ENCODE results near the gene TRMT1L.
"Not testable (repeated sequence)": the region's sequence is repeated elsewhere in the genome, so short reads cannot be mapped to it uniquely, and the experiment has no call there.

Gene TRMT1L

GRCh38 chr1:185156854-185157598 is at the start of gene TRMT1L, which contains the start of gene SWT1:
Gene TRMT1L, minus strand, starts transcription at chr1:185156953. Its CDS starts 241 bp downstream, at chr1:185156712.
Gene SWT1, plus strand, starts transcription at chr1:185157167. Its CDS starts 3,675 bp downstream, at chr1:185160842.
- DNase-seq (ENCODE audit: insufficient read length, low spot score) (peak; percentile 98), FAIRE-seq (peak; percentile 99)

DNA sequence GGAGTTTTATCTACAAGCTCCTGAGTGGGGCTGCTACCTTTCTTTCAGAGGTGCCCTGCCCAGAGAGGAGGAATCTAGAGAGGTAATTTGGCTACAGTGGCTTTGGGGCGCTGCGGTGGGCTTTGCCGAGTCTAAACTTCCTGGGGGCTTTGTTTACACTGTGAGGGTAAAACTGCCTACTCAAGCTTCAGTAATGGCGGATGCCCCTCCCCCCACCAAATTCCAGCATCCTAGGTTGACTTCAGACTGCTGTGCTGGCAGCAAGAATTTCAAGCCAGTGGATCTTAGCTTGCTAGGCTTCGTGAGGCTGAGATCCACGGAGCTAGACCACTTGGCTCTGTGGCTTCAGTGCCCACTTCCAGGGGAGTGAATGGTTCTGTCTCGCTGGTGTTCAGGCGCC is 44.1 kb upstream of the TRMT1L start:
- FAIRE-seq, result no peak
- DNase-seq (ENCODE audit: insufficient read length, low spot score), result no peak

- DNase-seq (ENCODE audit: insufficient read length, low spot score); FAIRE-seq: not testable (repeated sequence)
Observed at GRCh38 chr1:185198712-185199111, 42.0 kb upstream of the TRMT1L start.

- FAIRE-seq, result no peak
Observed at GRCh38 chr1:185193756-185194155, 37.0 kb upstream of the TRMT1L start.

GRCh38 chr1:185170291-185170848 is 13.6 kb upstream of the TRMT1L start:
- peak; percentile 57 for DNase-seq (ENCODE audit: insufficient read length, low spot score)

More at GRCh38 chr1:185193756-185194155, 37.0 kb upstream of the TRMT1L start:
- no peak for DNase-seq (ENCODE audit: insufficient read length, low spot score)

DNA sequence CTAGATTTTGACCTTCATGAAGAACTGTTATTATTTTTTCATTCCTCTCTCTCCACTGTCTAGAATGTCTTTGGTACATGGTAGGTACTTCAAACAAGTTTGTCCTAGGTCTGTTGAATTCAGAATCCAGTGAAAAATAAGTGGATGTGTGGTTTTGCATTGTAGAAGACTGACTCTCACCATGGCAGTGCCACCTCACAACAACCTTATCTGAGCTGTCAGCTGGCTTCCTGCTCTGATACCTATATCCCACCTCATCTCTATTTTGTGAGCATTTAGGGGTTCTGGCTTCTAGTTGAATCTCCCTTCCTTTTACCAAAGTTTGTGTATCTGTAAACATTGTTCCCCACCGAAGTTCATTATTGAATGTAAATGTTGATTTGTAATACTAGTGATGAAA is 9.4 kb upstream of the TRMT1L start:
- no peak for FAIRE-seq
- DNase-seq (ENCODE audit: insufficient read length, low spot score), result no peak

More at GRCh38 chr1:185170291-185170848, 13.6 kb upstream of the TRMT1L start:
- no peak for FAIRE-seq

GRCh38 chr1:185162491-185162890 is 5.7 kb upstream of the TRMT1L start:
- no peak for FAIRE-seq
- DNase-seq (ENCODE audit: insufficient read length, low spot score), result no peak

- FAIRE-seq (no peak), DNase-seq (ENCODE audit: insufficient read length, low spot score) (no peak)
Observed at GRCh38 chr1:185159966-185160365, 3.2 kb upstream of the TRMT1L start.

- DNase-seq (ENCODE audit: insufficient read length, low spot score), result no peak
- FAIRE-seq, result no peak
Observed at GRCh38 chr1:185158800-185159199, 2.0 kb upstream of the TRMT1L start.

- FAIRE-seq (no peak), DNase-seq (ENCODE audit: insufficient read length, low spot score) (no peak)
Observed at GRCh38 chr1:185157599-185158412, 1.1 kb upstream of the TRMT1L start.

DNA sequence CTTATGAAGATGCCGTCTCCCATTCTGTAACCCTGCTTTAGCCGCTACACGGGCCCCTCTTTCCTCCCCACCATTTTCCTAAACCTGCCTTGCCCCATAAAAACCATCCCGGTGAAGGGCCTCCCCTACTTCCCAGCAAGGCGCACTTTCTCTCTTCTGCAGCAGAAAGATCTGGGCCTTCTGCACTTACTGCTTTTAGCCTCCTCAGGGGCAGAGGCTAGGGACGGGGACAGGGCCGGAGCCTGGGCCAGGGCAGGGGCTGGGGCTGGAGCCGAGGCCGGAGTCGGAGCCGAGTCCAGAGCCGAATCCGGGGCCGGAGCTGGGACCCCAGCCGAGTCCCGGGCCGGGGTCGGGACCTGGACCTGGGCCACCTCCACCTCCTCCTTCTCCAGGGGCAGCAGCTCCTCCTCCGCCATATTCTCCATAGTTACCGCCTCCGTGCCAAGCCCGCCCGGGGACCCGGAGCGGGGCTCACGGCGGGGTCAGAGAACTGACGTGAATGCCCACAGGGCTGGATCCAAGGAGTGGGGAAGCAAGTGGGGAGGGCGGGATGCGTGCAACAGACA is 382 bp downstream of the TRMT1L start:
- FAIRE-seq, result no peak
- DNase-seq (ENCODE audit: insufficient read length, low spot score), result peak; percentile 9

- FAIRE-seq, result no peak
Observed at GRCh38 chr1:185155600-185156287, 1.0 kb downstream of the TRMT1L start.

DNA sequence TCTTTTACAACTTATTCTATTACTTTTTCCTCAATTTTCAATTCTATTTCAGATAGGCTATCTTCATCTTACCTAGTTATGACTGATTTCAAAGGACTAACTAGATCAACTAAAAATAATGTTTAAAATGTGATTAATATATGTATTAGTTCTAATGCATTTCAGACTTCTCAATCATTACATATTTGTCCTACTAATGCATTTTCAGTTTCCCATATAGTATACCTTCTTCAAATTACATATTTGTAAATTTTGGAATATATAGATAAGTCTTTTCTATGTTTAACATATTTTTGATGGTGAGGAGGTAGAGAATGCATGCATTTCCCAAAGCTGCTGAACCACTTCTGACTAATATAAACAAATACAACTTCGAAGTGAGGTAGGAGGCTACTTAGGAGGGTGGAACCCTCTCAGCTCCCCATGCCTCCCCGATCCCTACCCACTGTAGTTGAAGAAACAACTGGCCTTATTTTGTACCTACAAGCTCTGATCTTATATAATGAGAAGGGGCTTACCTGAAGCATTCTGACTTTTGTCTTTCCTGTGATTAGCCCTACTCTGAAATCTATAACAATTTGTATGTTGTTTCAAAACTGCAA is 1.7 kb downstream of the TRMT1L start:
- no peak for FAIRE-seq
- no peak for DNase-seq (ENCODE audit: insufficient read length, low spot score)

More at GRCh38 chr1:185155600-185156287, 1.0 kb downstream of the TRMT1L start:
- DNase-seq (ENCODE audit: insufficient read length, low spot score), result no peak

DNA sequence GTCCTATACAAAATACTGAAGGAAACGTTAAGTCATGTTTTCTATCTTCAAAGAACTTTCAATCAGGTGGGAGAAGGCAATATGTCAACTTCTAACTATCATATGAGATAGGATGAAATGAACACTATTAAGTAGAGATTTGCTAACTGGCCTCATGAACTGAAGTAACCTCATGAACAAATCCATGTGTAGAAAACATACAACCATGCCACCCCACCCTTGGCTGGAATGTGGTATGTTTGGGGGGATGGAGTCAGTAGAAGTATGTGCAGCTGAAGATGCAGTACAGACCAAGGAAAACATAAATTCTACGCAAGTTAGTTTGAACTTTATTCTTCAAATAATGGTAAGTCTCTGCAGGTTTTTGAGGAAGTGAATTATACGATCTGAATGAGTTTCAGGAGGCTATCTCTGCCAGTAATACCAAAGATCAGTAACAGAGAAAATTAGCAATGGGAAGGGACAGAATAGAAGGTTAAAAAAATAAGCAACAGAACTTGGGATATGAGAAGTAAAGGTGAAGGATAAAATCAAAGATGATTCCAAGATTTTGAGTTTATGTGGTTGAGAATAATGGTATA is 4.5 kb downstream of the TRMT1L start:
- FAIRE-seq (peak; percentile 69), DNase-seq (ENCODE audit: insufficient read length, low spot score) (no peak)

GRCh38 chr1:185151215-185151614 is 5.5 kb downstream of the TRMT1L start:
- DNase-seq (ENCODE audit: insufficient read length, low spot score), result no peak
- no peak for FAIRE-seq

GRCh38 chr1:185144233-185144632 is 12.5 kb downstream of the TRMT1L start:
- DNase-seq (ENCODE audit: insufficient read length, low spot score), result no peak
- FAIRE-seq, result no peak

DNA sequence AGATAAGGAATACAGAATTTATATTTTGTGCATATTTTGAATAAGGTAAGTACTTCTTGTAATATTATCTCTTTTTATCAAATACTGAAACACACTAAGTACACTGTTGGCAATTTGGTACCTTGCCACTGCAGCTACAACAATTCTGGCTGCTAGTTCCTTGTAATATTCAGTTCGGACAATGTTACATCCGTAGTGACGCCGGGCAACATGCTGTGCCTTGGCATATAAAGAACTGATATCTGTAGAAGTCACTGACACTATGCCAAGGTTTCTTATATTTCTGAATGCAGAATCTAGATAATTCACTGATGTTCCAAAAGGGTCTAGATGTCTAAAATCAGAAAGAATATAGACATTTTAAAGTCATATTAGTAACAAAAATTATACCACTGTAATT is 17.5 kb downstream of the TRMT1L start:
- DNase-seq (ENCODE audit: insufficient read length, low spot score) (no peak), FAIRE-seq (no peak)

GRCh38 chr1:185137896-185138545 is 18.7 kb downstream of the TRMT1L start:
- FAIRE-seq (no peak), DNase-seq (ENCODE audit: insufficient read length, low spot score) (no peak)

DNA sequence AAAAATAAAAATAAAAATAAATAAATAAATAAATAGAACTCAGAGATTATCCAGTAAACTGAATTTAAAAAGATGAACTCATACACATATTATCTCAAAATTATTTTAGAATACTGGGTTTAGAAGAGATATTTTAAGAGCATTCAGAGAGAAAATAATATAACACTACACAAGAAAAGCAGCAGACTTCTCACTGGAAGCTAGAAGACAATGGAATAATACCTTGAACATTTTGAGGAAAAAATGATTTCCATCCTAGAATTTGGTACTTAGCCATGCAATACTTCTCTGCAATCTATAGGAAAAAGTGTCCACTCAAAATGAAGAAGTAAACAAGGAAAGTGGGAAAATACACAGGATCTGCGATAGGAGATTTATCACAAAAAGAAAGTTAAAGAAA is 24.2 kb downstream of the TRMT1L start:
- DNase-seq (ENCODE audit: insufficient read length, low spot score) (no peak), FAIRE-seq (no peak)

Data from HTR-8/SVneo (cell line).